Gastrocnemius medialis (tissue), 4 donors: Measurements from ENCODE around the gene HYAL3. TPM values are rescaled to one million over a fixed set of nuclear protein-coding genes. Genes with fewer than 3 reads are reported as not detected.

Experiments
- ATAC-seq, 2 donors: fragments of 150-250 bp; one replicate each; pipeline ENCODE4 v1.9.1; 2016
- DNase-seq, 2 donors: peaks; one replicate each; pipeline ENCODE4 v3.0.0-alpha.2; 2019
- H3K27ac ChIP-seq, 4 donors: fragments of 200-600 bp; sonication (generic); 1 replicate in 1 of 4; 2 replicates in 3 of 4; pipeline ENCODE4 v1.5.1; 2016 to 2018; ENCODE audit warnings: mild to moderate bottlenecking in 2 of 4, moderate library complexity in 1 of 4
- H3K27me3 ChIP-seq, 3 donors: fragments of 200-600 bp; sonication (generic) in 2 of 3; 1 replicate in 1 of 3; 2 replicates in 2 of 3; pipeline versions ENCODE4 v1.5.1 to v1.6.0; 2016 to 2019; ENCODE audit warnings: mild to moderate bottlenecking in 1 of 3, moderate library complexity in 1 of 3
- H3K36me3 ChIP-seq, 2 donors: fragments of 200-600 bp; sonication (generic) in 1 of 2; one replicate each; pipeline ENCODE4 v1.5.1; 2017 to 2018
- H3K4me1 ChIP-seq, 2 donors: fragments of 200-600 bp; sonication (generic) in 1 of 2; one replicate each; pipeline ENCODE4 v1.5.1; 2016 to 2017; ENCODE audit warnings: mild to moderate bottlenecking in 2 of 2
- H3K4me3 ChIP-seq, 4 donors: fragments of 200-600 bp; sonication (generic) in 3 of 4; 1 replicate in 1 of 4; 2 replicates in 3 of 4; pipeline ENCODE4 v1.5.1; 2016 to 2019; ENCODE audit warnings: mild to moderate bottlenecking in 2 of 4
- H3K9me3 ChIP-seq, 3 donors: fragments of 200-600 bp; sonication (generic) in 2 of 3; 1 replicate in 1 of 3; 2 replicates in 2 of 3; pipeline ENCODE4 v1.5.1; 2016 to 2019
- CTCF ChIP-seq, 5 experiments: fragments of 450-650 bp in 3 of 5; fragments of 200-600 bp in 2 of 5; sonication (generic) in 2 of 5; IDR thresholded peaks in 4 of 5; conservative IDR thresholded peaks in 1 of 5; 1 replicate in 4 of 5; 2 replicates in 1 of 5; pipeline ENCODE4 v1.5.1; 2016 to 2019; ENCODE audit warnings: antibody characterized with exemption in 5 of 5, mild to moderate bottlenecking in 3 of 5, moderate library complexity in 3 of 5
- POLR2A ChIP-seq, 2 donors: fragments of 450-650 bp; IDR thresholded peaks; one replicate each; pipeline ENCODE4 v1.6.1; 2017; ENCODE audit warnings: antibody characterized with exemption in 2 of 2, mild to moderate bottlenecking in 2 of 2, moderate library complexity in 2 of 2
- in situ Hi-C, 4 donors: fragments of 200-750 bp; cut with MboI; loops; one replicate each; pipeline versions ENCODE4 v1.15.0 to v1.8.0; 2017; ENCODE audit warnings: low sequenced_read_pairs in 4 of 4
- intact Hi-C: fragments of 100-400 bp; cut with DNase I; formaldehyde crosslinking; loops from one replicate; pipeline ENCODE4 v1.15.1; 2023; ENCODE audit warnings: low total_unique reads
- total RNA-seq, 4 donors: library from RNA; depleted of rRNA; stranded (reverse); fragments of >200 nt; gene quantifications; one replicate each; pipeline versions ENCODE4 v1.1.0 to v1.2.3, GENCODE V29; 2016

HYAL3 gene
- total RNA-seq, 4 donors from 2014 or later, result 1.1 to 2.3 (median 1.2) TPM; not detected in 1

- Histone ChIP-seq H3K27ac (peak overlapping the region; percentile 97 to 99 (median 98)), H3K4me3 (no peak overlapping the region), H3K27me3 (no peaks in the 10 kb centered on the region), H3K9me3 (no peaks in the 10 kb centered on the region), H3K36me3 (peaks cover 0 to 38% of the 10 kb centered on the region in 2 donors), H3K4me1 (peaks cover 20 to 23% of the 10 kb centered on the region in 2 donors)
- DNase-seq, result no peak
- in situ Hi-C loops, result loop anchor here in 1 of 4 donors (25.0 kb wide), 1 partner anchor 353 kb away; the partner anchor contains the start of genes MON1A and RBM6
- intact Hi-C loops, result no loop called here
- no peak for ATAC-seq
- no peak for TF ChIP-seq POLR2A (IDR thresholded peaks at IDR 0.05)
- no peak for TF ChIP-seq CTCF (IDR thresholded peaks at IDR 0.05 in 4 of 5, conservative IDR thresholded peaks at IDR 0.05 in 1 of 5)
Measured at GRCh38 chr3:50290161-50290641, 9.0 kb downstream of the HYAL3 start.

GRCh38 chr3:50289130-50289529, 10.1 kb downstream of the HYAL3 start:
- H3K27me3 ChIP-seq, result no peaks in the 10 kb centered on the region
- peaks cover 0 to 38% of the 10 kb centered on the region in 2 donors for H3K36me3 ChIP-seq
- in situ Hi-C loops, result loop anchor here in 1 of 4 donors (25.0 kb wide), 1 partner anchor 352 kb away; the partner anchor contains the start of genes MON1A and RBM6
- no peaks in the 10 kb centered on the region for H3K9me3 ChIP-seq
- peaks cover 20 to 23% of the 10 kb centered on the region in 2 donors for H3K4me1 ChIP-seq
- no peak for DNase-seq
- no peak overlapping the region for H3K27ac ChIP-seq
- ATAC-seq, result no peak
- intact Hi-C loops, result no loop called here
- H3K4me3 ChIP-seq, result no peak overlapping the region
- TF ChIP-seq CTCF (IDR thresholded peaks at IDR 0.05 in 4 of 5, conservative IDR thresholded peaks at IDR 0.05 in 1 of 5) (no peak), POLR2A (IDR thresholded peaks at IDR 0.05) (no peak)

GRCh38 chr3:50288387-50289007, 10.7 kb downstream of the HYAL3 start:
- intact Hi-C loops (no loop called here), in situ Hi-C loops (loop anchor here in 1 of 4 donors (25.0 kb wide), 1 partner anchor 351 kb away; the partner anchor contains the start of genes MON1A and RBM6)
- H3K36me3 ChIP-seq, result peaks cover 0 to 38% of the 10 kb centered on the region in 2 donors
- H3K4me3 ChIP-seq, result no peak overlapping the region
- peak overlapping the region in 1 of 4 donors; percentile 41 for H3K27ac ChIP-seq
- TF ChIP-seq POLR2A (IDR thresholded peaks at IDR 0.05) (no peak), CTCF (IDR thresholded peaks at IDR 0.05 in 4 of 5, conservative IDR thresholded peaks at IDR 0.05 in 1 of 5) (no peak)
- DNase-seq, result no peak
- no peak for ATAC-seq
- no peaks in the 10 kb centered on the region for H3K27me3 ChIP-seq
- no peaks in the 10 kb centered on the region for H3K9me3 ChIP-seq
- peaks cover 18 to 22% of the 10 kb centered on the region in 2 donors for H3K4me1 ChIP-seq

- H3K4me3 ChIP-seq, result no peak overlapping the region
- H3K27ac ChIP-seq, result peak overlapping the region in 1 of 4 donors; percentile 41
- no peak for DNase-seq
- peaks cover 8 to 13% of the 10 kb centered on the region in 2 donors for H3K4me1 ChIP-seq
- H3K9me3 ChIP-seq, result no peaks in the 10 kb centered on the region
- H3K36me3 ChIP-seq, result peaks cover 0 to 38% of the 10 kb centered on the region in 2 donors
- in situ Hi-C loops, result loop anchor here in 1 of 4 donors (25.0 kb wide), 1 partner anchor 350 kb away; the partner anchor contains the start of genes MON1A and RBM6
- no peak for ATAC-seq
- intact Hi-C loops, result no loop called here
- TF ChIP-seq CTCF (IDR thresholded peaks at IDR 0.05 in 4 of 5, conservative IDR thresholded peaks at IDR 0.05 in 1 of 5) (no peak), POLR2A (IDR thresholded peaks at IDR 0.05) (no peak)
- H3K27me3 ChIP-seq, result no peaks in the 10 kb centered on the region
Measured at GRCh38 chr3:50287262-50287661, 11.9 kb downstream of the HYAL3 start.
